C4-2B (cell line): ENCODE results near the gene ZNF407.

Experiments used
- ZFX ChIP-seq: fragments of 450-650 bp; IDR thresholded peaks from 2 replicates; pipeline ENCODE4 v1.6.1; 2017
- TF ChIP-seq, protein P1 (sequence below): fragments of 450-650 bp; conservative IDR thresholded peaks from 2 replicates; pipeline ENCODE4 v1.5.1; 2017; ENCODE audit warnings: mild to moderate bottlenecking

GRCh38 chr18:75100832-75101630 lies 503.4 kb downstream of the ZNF407 start:
- TF ChIP-seq, protein P1, sequence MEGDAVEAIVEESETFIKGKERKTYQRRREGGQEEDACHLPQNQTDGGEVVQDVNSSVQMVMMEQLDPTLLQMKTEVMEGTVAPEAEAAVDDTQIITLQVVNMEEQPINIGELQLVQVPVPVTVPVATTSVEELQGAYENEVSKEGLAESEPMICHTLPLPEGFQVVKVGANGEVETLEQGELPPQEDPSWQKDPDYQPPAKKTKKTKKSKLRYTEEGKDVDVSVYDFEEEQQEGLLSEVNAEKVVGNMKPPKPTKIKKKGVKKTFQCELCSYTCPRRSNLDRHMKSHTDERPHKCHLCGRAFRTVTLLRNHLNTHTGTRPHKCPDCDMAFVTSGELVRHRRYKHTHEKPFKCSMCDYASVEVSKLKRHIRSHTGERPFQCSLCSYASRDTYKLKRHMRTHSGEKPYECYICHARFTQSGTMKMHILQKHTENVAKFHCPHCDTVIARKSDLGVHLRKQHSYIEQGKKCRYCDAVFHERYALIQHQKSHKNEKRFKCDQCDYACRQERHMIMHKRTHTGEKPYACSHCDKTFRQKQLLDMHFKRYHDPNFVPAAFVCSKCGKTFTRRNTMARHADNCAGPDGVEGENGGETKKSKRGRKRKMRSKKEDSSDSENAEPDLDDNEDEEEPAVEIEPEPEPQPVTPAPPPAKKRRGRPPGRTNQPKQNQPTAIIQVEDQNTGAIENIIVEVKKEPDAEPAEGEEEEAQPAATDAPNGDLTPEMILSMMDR, result no peak
- TF ChIP-seq ZFX, result no peak
